Activated B cell treated with CpG ODN at 0.5 μM for 24 hours (primary cell): ENCODE measurements around the gene BLM. TPM values are rescaled to one million over a fixed set of nuclear protein-coding genes. Genes with fewer than 3 reads are reported as not detected.

Experiments used
- ATAC-seq: fragments of 200-7000 bp; cut with Tn5 transposase; one replicate; pipeline ENCODE4 v1.10.0; 2021; ENCODE audit warnings: low read depth, mild to moderate bottlenecking, moderate library complexity
- CTCF ChIA-PET: fragments of 350-600 bp; sonication (Branson Sonifier 250); formaldehyde crosslinking; loops from one replicate; lab custom pipeline; 2021; ENCODE audit warnings: antibody characterized with exemption; lab: Charles Lee
- POLR2A ChIA-PET: fragments of 350-600 bp; sonication (Branson Sonifier 250); formaldehyde crosslinking; loops from one replicate; lab custom pipeline; 2021; ENCODE audit warnings: antibody characterized with exemption; lab: Charles Lee
- DNase-seq: peaks from one replicate; pipeline ENCODE4 v3.0.0; 2022
- H3K27ac Mint-ChIP-seq: one replicate; pipeline ENCODE4 v1.8.0; 2020; ENCODE audit warnings: mixed read lengths
- H3K27me3 Mint-ChIP-seq: one replicate; pipeline ENCODE4 v1.8.0; 2021; ENCODE audit warnings: mixed read lengths
- H3K36me3 Mint-ChIP-seq: one replicate; pipeline ENCODE4 v1.8.0; 2021; ENCODE audit warnings: low read depth, mixed read lengths
- H3K4me1 Mint-ChIP-seq: one replicate; pipeline ENCODE4 v1.8.0; 2021; ENCODE audit warnings: mixed read lengths
- H3K4me3 Mint-ChIP-seq: one replicate; pipeline ENCODE4 v1.8.0; 2020; ENCODE audit warnings: mild to moderate bottlenecking, mixed read lengths
- H3K9me3 Mint-ChIP-seq: one replicate; pipeline ENCODE4 v1.8.0; 2020; ENCODE audit warnings: mixed read lengths
- intact Hi-C: fragments of 100-400 bp; cut with micrococcal nuclease; formaldehyde crosslinking; loops from one replicate; pipeline ENCODE4 v1.15.1; 2024
- total RNA-seq: library from RNA; stranded (reverse); gene quantifications from 2 replicates; pipeline ENCODE4 v1.2.3, GENCODE V29; 2022
- TF ChIP-seq, protein P1 (sequence below): fragments of 200-600 bp; IDR thresholded peaks from one replicate; pipeline ENCODE4 v1.8.0; 2022; ENCODE audit warnings: antibody characterized with exemption, mild to moderate bottlenecking

Gene BLM
- total RNA-seq, 1 donor from 2014 or later: 23.4 TPM

DNA sequence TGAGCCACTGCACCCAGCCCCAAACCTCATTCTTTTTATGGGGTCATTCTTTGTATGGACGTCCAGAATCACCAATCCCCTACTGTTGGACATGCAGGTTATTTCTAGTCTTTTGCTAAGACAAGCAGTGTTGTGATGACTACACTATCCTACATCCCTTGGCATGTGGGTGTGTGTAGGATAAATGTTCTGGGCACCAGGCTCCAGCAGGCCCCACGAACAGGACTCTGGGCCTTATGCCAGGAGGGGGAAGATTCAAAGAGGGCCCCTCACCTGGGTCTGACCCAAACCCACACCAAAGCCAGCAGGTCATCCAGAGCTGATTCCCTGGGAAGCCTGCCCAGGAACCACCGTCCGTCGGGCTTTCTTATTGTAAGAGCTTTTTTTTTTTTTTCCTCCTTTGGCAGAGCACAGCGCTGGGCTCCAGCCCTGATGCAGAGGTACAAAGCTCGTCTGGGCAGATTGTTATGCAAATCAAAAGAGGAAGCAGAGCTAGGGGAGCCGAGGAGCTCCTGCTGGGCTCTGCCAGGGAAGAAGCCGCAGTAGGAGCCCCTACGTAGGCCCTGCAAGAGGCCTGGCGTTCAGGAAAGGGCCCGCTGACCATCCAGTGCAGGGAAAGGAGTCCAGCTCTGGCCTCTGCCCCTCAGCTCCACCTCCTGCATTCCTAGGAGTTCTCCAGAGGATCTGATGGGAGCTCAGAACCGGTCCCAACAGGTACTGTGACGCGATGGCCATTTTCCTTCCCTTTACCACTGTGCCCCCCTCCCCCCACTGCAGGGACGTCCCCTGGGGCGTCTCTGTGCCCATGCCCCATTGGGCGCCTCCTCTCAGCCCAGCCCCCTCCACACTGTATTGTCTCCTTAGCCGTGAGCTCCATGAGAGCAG, 122.3 kb downstream of the BLM start:
- ATAC-seq (peak; percentile 62), DNase-seq (no peak)
- H3K36me3 Mint-ChIP-seq: no peaks in the 10 kb centered on the region
- no peak overlapping the region for H3K27ac Mint-ChIP-seq
- H3K27me3 Mint-ChIP-seq: no peaks in the 10 kb centered on the region
- ChIA-PET CTCF (interaction anchor here (1.1 to 1.2 kb wide), 5 partner anchors 21 to 47 kb away, joined by 3 to 5 read pairs (median 3); no protein-coding TSS in a partner anchor), POLR2A (interaction anchor here (0.6 to 2.9 kb wide), 11 partner anchors 8 to 648 kb away, joined by 3 to 15 read pairs (median 6); no protein-coding TSS in a partner anchor)
- TF ChIP-seq, protein P1, sequence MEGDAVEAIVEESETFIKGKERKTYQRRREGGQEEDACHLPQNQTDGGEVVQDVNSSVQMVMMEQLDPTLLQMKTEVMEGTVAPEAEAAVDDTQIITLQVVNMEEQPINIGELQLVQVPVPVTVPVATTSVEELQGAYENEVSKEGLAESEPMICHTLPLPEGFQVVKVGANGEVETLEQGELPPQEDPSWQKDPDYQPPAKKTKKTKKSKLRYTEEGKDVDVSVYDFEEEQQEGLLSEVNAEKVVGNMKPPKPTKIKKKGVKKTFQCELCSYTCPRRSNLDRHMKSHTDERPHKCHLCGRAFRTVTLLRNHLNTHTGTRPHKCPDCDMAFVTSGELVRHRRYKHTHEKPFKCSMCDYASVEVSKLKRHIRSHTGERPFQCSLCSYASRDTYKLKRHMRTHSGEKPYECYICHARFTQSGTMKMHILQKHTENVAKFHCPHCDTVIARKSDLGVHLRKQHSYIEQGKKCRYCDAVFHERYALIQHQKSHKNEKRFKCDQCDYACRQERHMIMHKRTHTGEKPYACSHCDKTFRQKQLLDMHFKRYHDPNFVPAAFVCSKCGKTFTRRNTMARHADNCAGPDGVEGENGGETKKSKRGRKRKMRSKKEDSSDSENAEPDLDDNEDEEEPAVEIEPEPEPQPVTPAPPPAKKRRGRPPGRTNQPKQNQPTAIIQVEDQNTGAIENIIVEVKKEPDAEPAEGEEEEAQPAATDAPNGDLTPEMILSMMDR: no peak
- peaks cover 45% of the 10 kb centered on the region for H3K4me1 Mint-ChIP-seq
- no peaks in the 10 kb centered on the region for H3K9me3 Mint-ChIP-seq
- intact Hi-C loops: loop anchor here (2.0 kb wide), 2 partner anchors 13 to 15 kb away; no protein-coding TSS in a partner anchor
- H3K4me3 Mint-ChIP-seq: peak overlapping the region; percentile 55

DNA sequence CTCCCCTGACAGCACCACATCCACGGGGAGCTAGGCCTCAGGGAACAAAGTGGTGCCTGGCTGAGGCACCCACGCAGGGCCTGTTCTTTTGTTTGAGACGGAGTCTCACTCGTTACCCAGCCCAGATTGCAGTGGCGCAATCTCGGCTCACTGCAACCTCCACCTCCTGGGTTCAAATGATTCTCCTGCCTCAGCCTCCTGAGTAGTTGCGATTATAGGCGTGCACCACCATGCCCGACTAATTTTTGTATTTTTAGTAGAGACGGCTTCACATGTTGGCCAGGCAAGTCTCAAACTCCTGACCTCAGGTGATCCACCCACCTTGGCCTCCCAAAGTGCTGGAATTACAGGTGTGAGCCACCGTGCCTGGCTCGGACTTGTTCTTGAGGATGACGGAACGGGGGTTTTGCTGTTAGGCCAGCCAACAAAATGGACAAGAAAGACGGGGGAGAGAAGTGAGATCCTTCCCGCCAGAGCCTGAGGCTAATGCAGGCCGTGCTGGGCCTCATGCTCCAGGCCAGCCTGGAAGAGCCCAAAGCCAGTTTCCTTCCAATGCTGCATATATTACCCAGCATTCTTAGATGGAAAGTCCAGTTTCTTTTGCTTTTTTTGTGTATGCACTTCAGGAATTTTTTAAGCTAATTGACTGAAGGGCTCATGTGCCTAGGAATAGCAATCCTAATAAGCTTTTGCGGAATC, 123.2 kb downstream of the BLM start:
- TF ChIP-seq, protein P1: no peak
- no peak overlapping the region for H3K4me3 Mint-ChIP-seq
- intact Hi-C loops: no loop called here
- H3K4me1 Mint-ChIP-seq: peaks cover 49% of the 10 kb centered on the region
- no peaks in the 10 kb centered on the region for H3K9me3 Mint-ChIP-seq
- ChIA-PET CTCF (interaction anchor here (1.2 kb wide), 3 partner anchors 22 to 46 kb away, joined by 3 read pairs; no protein-coding TSS in a partner anchor), POLR2A (interaction anchor here (0.9 to 1.9 kb wide), 4 partner anchors 11 to 44 kb away, joined by 3 to 14 read pairs (median 7); no protein-coding TSS in a partner anchor)
- H3K36me3 Mint-ChIP-seq: no peaks in the 10 kb centered on the region
- H3K27ac Mint-ChIP-seq: no peak overlapping the region
- DNase-seq (no peak), ATAC-seq (no peak)
- no peaks in the 10 kb centered on the region for H3K27me3 Mint-ChIP-seq

DNA sequence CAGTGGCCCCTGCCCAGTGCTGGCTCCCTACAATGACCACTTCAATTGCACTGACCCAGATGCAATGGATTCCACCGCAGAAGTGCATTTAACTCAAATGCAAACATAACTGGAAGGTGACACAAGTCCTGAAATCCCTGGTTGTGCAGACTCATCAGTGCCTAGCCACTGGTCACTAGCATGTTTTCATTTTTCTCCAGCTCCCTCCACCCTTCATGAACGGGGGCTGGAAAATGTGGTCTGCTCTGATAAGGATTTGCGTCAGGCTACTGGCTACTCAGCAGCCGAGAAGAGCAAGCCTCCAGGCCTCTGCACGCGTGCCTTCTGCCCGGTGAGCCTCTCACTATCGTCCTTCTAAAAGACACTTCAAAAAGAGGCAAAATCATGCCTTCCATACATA, 123.8 kb downstream of the BLM start:
- no peaks in the 10 kb centered on the region for H3K9me3 Mint-ChIP-seq
- intact Hi-C loops: no loop called here
- H3K36me3 Mint-ChIP-seq: no peaks in the 10 kb centered on the region
- no peak overlapping the region for H3K27ac Mint-ChIP-seq
- TF ChIP-seq, protein P1: no peak
- CTCF ChIA-PET: interaction anchor here (1.2 kb wide), 1 partner anchor 23 kb away, joined by 3 read pairs; no protein-coding TSS in a partner anchor
- POLR2A ChIA-PET: no interaction called here
- H3K4me3 Mint-ChIP-seq: no peak overlapping the region
- no peaks in the 10 kb centered on the region for H3K27me3 Mint-ChIP-seq
- DNase-seq: no peak
- no peak for ATAC-seq
- peaks cover 50% of the 10 kb centered on the region for H3K4me1 Mint-ChIP-seq

DNA sequence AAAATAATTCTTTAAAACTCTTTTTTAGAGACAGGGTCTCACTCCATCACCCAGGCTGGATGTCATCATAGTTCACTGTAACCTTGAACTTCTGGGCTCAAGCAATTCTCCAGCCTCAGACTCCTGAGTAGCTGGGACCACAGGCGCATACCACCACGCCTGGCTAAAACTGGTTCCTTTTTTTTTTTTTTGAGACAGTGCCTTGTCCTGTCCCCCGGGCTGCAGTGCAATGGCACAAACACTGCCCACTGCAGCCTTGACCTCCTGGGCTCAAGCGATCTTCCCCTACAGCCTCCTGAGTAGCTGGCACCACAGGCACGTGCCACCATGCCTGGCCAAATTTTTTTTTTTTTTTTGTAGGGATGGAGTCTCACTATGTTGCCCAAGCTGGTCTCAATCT, 127.5 kb downstream of the BLM start:
- Mint-ChIP-seq H3K27ac (peak overlapping the region; percentile 71), H3K4me3 (peak overlapping the region; percentile 19), H3K9me3 (no peaks in the 10 kb centered on the region), H3K4me1 (peaks cover 30% of the 10 kb centered on the region), H3K27me3 (no peaks in the 10 kb centered on the region), H3K36me3 (no peaks in the 10 kb centered on the region)
- DNase-seq (no peak), ATAC-seq (peak; percentile 15)
- TF ChIP-seq, protein P1: no peak
- CTCF ChIA-PET: interaction anchor here (1.5 kb wide), 1 partner anchor 41 kb away, joined by 6 read pairs; no protein-coding TSS in a partner anchor
- intact Hi-C loops: loop anchor here (1.0 to 2.0 kb wide), 2 partner anchors 9 to 26 kb away; no protein-coding TSS in a partner anchor
- POLR2A ChIA-PET: interaction anchor here (0.7 to 2.7 kb wide), 14 partner anchors 9 to 643 kb away, joined by 3 to 21 read pairs (median 4); partner anchors contain the start of gene SEMA4B
